GM12878 (cell line): ENCODE measurements around the gene CD200R1. TPM values are rescaled to one million over a fixed set of nuclear protein-coding genes. Genes with fewer than 3 reads are reported as not detected.
A peak's percentile ranks its signal among the peaks of the same experiment; 100 is the strongest.

Experiments
- BACH1 ChIP-seq: fragments of 450-650 bp; IDR thresholded peaks from 2 replicates; pipeline ENCODE4 v1.6.1; 2017; ENCODE audit warnings: mild to moderate bottlenecking, borderline replicate concordance
- BHLHE40 ChIP-seq, 2 experiments: fragments of 450-650 bp in 1 of 2; IDR thresholded peaks; 2 replicates each; pipeline ENCODE4 v1.6.1; 2011 to 2017; ENCODE audit warnings: low read depth in 2 of 2, borderline replicate concordance in 1 of 2, improper control_type of control experiment in 1 of 2, low read length in 1 of 2, mild to moderate bottlenecking in 1 of 2
- BRCA1 ChIP-seq: IDR thresholded peaks from 2 replicates; pipeline ENCODE4 v1.6.1; 2011; ENCODE audit warnings: low read depth, low read length, improper control_type of control experiment
- CHD2 ChIP-seq: IDR thresholded peaks from 2 replicates; pipeline ENCODE4 v1.6.1; 2011; ENCODE audit warnings: low read depth, low read length, improper control_type of control experiment, borderline replicate concordance
- EP300 ChIP-seq, 2 experiments: fragments of 150-350 bp in 1 of 2; IDR thresholded peaks; 2 replicates each; pipeline ENCODE4 v1.6.1; 2011 to 2012; ENCODE audit warnings: low read depth in 2 of 2, low read length in 2 of 2, borderline replicate concordance in 1 of 2, improper control_type of control experiment in 1 of 2, inconsistent platforms in 1 of 2; ENCODE audit not compliant: control insufficient read depth in 1 of 2
- EZH2 ChIP-seq: IDR thresholded peaks from 2 replicates; pipeline ENCODE4 v1.6.1; 2012; ENCODE audit warnings: low read depth, mild to moderate bottlenecking, control low read depth, inconsistent platforms, low read length, borderline replicate concordance; ENCODE audit not compliant: control insufficient read depth
- HCFC1 ChIP-seq: fragments of 150-350 bp; IDR thresholded peaks from 2 replicates; pipeline ENCODE4 v1.6.1; 2014; ENCODE audit warnings: low read length
- JUNB ChIP-seq: IDR thresholded peaks from 2 replicates; pipeline ENCODE4 v1.6.1; 2016; ENCODE audit warnings: antibody characterized with exemption, mild to moderate bottlenecking
- MTA2 ChIP-seq: fragments of 450-650 bp; IDR thresholded peaks from 2 replicates; pipeline ENCODE4 v1.6.1; 2016; ENCODE audit warnings: low read depth, mild to moderate bottlenecking, moderate library complexity
- NR2C1 ChIP-seq: fragments of 450-650 bp; IDR thresholded peaks from 2 replicates; pipeline ENCODE4 v1.6.1; 2017; ENCODE audit warnings: antibody characterized with exemption, mild to moderate bottlenecking, moderate library complexity
- PAX5 ChIP-seq: IDR thresholded peaks from 2 replicates; pipeline ENCODE4 v1.6.1; 2011; ENCODE audit warnings: low read depth, low read length, borderline replicate concordance
- POLR2AphosphoS2 ChIP-seq: IDR thresholded peaks from 2 replicates; pipeline ENCODE4 v1.6.1; 2011; ENCODE audit warnings: low read depth, mild to moderate bottlenecking, low read length, improper control_type of control experiment, moderate library complexity
- RB1 ChIP-seq: fragments of 450-650 bp; formaldehyde crosslinking; IDR thresholded peaks from 2 replicates; pipeline ENCODE4 v1.6.1; 2017; ENCODE audit warnings: mild to moderate bottlenecking, borderline replicate concordance
- SMC3 ChIP-seq: IDR thresholded peaks from 2 replicates; pipeline ENCODE4 v1.6.1; 2011; ENCODE audit warnings: low read length, improper control_type of control experiment, borderline replicate concordance
- TAF1 ChIP-seq: IDR thresholded peaks from 2 replicates; pipeline ENCODE4 v1.6.1; 2011; ENCODE audit warnings: mild to moderate bottlenecking, low read depth, low read length, borderline replicate concordance
- TBL1XR1 ChIP-seq: IDR thresholded peaks from 2 replicates; pipeline ENCODE4 v1.6.1; 2012; ENCODE audit warnings: low read depth, low read length, improper control_type of control experiment
- ZBED1 ChIP-seq: IDR thresholded peaks from 2 replicates; pipeline ENCODE4 v1.6.1; 2016; ENCODE audit warnings: borderline replicate concordance
- ZBTB4 ChIP-seq: fragments of 450-650 bp; formaldehyde crosslinking; IDR thresholded peaks from 2 replicates; pipeline ENCODE4 v1.4.0; 2022; ENCODE audit warnings: mild to moderate bottlenecking, moderate library complexity
- ZZZ3 ChIP-seq: IDR thresholded peaks from 2 replicates; pipeline ENCODE4 v1.6.1; 2011; ENCODE audit warnings: low read depth; ENCODE audit not compliant: control insufficient read depth, insufficient read length
- polyA plus RNA-seq, 11 experiments: library from polyadenylated mRNA; depleted of rRNA in 4 of 11; unstranded in 6 of 11; stranded (reverse) in 5 of 11; fragments of >200 nt; fragmentation: Nextera tagmentation in 4 of 11; fragmentation: Illumina TruSeq in 1 of 11; extraction: Ambion mirVana in 4 of 11; extraction: Trizol in 1 of 11; gene quantifications; 1 replicate in 1 of 11; 2 replicates in 10 of 11; pipeline versions ENCODE4 v1.2.1 to v1.2.3, GENCODE V29; 2011 to 2016; ENCODE audit warnings: inconsistent platforms in 2 of 11, missing spikeins in 2 of 11, low read depth in 1 of 11
- total RNA-seq, 4 experiments: library from RNA; depleted of rRNA in 3 of 4; stranded (reverse); fragments of >200 nt in 3 of 4; fragmentation: Illumina TruSeq in 1 of 4; extraction: Trizol in 1 of 4; gene quantifications; 2 replicates each; pipeline versions ENCODE4 v1.2.1 to v1.2.3, GENCODE V29; 2013 to 2021
- TF ChIP-seq, protein P1 (sequence below): fragments of 450-650 bp; IDR thresholded peaks from 2 replicates; pipeline ENCODE4 v1.6.1; 2017; ENCODE audit warnings: mild to moderate bottlenecking
- TF ChIP-seq, protein P2 (sequence below): fragments of 150-350 bp; IDR thresholded peaks from 2 replicates; pipeline ENCODE4 v1.6.1; 2016; ENCODE audit warnings: low read depth, low read length
- TF ChIP-seq, protein P3 (sequence below): IDR thresholded peaks from 2 replicates; pipeline ENCODE4 v1.6.1; 2012; ENCODE audit warnings: low read depth, low read length, improper control_type of control experiment

The CD200R1 gene
- total and polyA plus RNA-seq, 10 of the 15 experiments (the other 5 are each of a cell fraction or from before 2014, with no cell fraction given), result 0.15 to 1.1 (median 0.88) TPM

GRCh38 chr3:112908252-112908651, 66.7 kb downstream of the CD200R1 start (continued):
- TF ChIP-seq ZBTB4 (no peak), MTA2 (peak; percentile 92), ZBED1 (peak; percentile 69; the same call in 1 of the 2 replicates), EZH2 (no peak), PAX5 (no peak), BHLHE40 (IDR thresholded peaks at IDR 0.05; ENCODE audit: borderline replicate concordance in 1 of 2, low read depth in 2 of 2, low read length in 1 of 2) (peak in 1 of 2 experiments; percentile 57; a peak in 1 of 4 replicates), NR2C1 (no peak), SMC3 (no peak; the same call in 1 of the 2 replicates), CHD2 (peak; percentile 42; the same call in 1 of the 2 replicates), HCFC1 (no peak), JUNB (peak; percentile 63), BRCA1 (no peak), ZZZ3 (no peak), TBL1XR1 (peak; percentile 61; the same call in 1 of the 2 replicates), POLR2AphosphoS2 (no peak), RB1 (no peak), TAF1 (no peak; the same call in 1 of the 2 replicates), BACH1 (no peak; the same call in 1 of the 2 replicates), EP300 (IDR thresholded peaks at IDR 0.05; ENCODE audit: borderline replicate concordance in 1 of 2, control insufficient read depth in 1 of 2, low read depth in 2 of 2, low read length in 2 of 2) (peak; percentile 66 to 78; a peak in 3 of 4 replicates)
- TF ChIP-seq, protein P1, sequence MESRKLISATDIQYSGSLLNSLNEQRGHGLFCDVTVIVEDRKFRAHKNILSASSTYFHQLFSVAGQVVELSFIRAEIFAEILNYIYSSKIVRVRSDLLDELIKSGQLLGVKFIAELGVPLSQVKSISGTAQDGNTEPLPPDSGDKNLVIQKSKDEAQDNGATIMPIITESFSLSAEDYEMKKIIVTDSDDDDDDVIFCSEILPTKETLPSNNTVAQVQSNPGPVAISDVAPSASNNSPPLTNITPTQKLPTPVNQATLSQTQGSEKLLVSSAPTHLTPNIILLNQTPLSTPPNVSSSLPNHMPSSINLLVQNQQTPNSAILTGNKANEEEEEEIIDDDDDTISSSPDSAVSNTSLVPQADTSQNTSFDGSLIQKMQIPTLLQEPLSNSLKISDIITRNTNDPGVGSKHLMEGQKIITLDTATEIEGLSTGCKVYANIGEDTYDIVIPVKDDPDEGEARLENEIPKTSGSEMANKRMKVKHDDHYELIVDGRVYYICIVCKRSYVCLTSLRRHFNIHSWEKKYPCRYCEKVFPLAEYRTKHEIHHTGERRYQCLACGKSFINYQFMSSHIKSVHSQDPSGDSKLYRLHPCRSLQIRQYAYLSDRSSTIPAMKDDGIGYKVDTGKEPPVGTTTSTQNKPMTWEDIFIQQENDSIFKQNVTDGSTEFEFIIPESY, result no peak
- TF ChIP-seq, protein P2, sequence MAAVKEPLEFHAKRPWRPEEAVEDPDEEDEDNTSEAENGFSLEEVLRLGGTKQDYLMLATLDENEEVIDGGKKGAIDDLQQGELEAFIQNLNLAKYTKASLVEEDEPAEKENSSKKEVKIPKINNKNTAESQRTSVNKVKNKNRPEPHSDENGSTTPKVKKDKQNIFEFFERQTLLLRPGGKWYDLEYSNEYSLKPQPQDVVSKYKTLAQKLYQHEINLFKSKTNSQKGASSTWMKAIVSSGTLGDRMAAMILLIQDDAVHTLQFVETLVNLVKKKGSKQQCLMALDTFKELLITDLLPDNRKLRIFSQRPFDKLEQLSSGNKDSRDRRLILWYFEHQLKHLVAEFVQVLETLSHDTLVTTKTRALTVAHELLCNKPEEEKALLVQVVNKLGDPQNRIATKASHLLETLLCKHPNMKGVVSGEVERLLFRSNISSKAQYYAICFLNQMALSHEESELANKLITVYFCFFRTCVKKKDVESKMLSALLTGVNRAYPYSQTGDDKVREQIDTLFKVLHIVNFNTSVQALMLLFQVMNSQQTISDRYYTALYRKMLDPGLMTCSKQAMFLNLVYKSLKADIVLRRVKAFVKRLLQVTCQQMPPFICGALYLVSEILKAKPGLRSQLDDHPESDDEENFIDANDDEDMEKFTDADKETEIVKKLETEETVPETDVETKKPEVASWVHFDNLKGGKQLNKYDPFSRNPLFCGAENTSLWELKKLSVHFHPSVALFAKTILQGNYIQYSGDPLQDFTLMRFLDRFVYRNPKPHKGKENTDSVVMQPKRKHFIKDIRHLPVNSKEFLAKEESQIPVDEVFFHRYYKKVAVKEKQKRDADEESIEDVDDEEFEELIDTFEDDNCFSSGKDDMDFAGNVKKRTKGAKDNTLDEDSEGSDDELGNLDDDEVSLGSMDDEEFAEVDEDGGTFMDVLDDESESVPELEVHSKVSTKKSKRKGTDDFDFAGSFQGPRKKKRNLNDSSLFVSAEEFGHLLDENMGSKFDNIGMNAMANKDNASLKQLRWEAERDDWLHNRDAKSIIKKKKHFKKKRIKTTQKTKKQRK, result no peak
- TF ChIP-seq, protein P3, sequence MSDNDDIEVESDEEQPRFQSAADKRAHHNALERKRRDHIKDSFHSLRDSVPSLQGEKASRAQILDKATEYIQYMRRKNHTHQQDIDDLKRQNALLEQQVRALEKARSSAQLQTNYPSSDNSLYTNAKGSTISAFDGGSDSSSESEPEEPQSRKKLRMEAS, result no peak
